ENCODE data around the gene PAX7. TPM values are rescaled to one million over a fixed set of nuclear protein-coding genes. Genes with fewer than 3 reads are reported as not detected.

The PAX7 gene
- total RNA-seq, 1 donor from 2014 or later, result not detected

- DNase-seq, result no peak
Observed at GRCh38 chr1:18642278-18643095, 11.8 kb downstream of the PAX7 start.

DNA sequence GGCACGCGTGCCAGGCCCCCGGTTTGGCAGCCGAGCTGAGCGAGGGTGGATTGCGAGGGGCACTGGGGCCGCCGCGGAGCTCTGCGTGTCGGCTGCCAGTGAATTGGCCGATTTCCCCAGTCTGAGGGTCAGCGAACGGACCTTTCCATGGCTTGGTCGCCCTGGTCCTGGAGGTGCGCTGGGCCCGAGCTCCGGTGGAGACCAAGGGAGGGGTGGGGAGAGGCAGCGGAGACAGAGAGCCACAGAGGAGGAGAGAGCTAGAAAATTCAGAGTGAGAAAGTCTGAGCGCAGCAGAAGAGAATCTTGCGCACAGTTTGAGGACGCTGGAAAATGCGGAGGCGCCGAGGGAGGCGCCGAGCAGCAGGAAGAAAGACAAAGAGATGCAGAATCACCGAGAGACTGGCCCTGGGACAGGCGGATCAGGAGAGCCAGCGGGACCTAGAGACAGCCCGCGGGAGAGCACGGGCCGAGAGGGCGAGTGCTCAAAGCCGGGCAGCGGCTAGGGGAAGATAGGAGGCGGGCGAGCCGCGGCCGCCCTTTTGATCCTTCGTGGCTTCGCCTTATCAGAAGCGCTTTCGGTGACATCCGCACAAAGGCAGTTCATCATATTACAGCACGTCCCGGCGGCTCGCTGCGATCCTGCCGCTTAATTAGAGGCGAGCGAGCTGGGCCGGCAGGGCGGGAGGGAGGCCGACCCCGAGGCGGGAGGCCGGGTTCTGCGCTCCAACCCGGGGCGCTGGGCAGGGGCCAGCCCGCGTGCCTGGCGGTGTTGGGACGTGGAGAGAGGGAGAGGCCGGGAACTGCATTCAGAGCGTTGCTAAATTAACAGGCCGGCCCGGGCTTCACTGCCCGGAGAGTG, 12.7 kb downstream of the PAX7 start:
- DNase-seq, result peak; percentile 5

DNA sequence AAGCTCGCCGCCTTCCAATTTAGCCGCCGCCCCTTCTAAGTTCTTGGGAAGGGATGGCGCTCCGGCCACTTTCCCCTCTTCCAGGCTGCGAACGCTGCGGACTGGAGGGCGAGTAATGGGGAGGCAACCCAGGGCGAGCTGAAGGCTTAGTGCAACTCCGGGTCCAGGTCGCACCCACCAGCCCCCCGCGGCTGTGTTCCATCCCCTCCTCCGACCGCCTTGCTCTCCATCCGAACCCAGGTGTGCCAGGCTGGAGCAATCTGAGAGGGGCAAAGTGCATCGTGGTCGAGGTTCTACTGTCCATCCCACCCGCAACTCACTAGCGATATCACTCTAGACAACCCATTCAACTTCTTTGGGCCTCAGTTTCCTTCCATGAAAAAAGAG, 13.4 kb downstream of the PAX7 start:
- no peak for DNase-seq

- DNase-seq, result no peak
Observed at GRCh38 chr1:18644446-18644845, 13.8 kb downstream of the PAX7 start.

DNA sequence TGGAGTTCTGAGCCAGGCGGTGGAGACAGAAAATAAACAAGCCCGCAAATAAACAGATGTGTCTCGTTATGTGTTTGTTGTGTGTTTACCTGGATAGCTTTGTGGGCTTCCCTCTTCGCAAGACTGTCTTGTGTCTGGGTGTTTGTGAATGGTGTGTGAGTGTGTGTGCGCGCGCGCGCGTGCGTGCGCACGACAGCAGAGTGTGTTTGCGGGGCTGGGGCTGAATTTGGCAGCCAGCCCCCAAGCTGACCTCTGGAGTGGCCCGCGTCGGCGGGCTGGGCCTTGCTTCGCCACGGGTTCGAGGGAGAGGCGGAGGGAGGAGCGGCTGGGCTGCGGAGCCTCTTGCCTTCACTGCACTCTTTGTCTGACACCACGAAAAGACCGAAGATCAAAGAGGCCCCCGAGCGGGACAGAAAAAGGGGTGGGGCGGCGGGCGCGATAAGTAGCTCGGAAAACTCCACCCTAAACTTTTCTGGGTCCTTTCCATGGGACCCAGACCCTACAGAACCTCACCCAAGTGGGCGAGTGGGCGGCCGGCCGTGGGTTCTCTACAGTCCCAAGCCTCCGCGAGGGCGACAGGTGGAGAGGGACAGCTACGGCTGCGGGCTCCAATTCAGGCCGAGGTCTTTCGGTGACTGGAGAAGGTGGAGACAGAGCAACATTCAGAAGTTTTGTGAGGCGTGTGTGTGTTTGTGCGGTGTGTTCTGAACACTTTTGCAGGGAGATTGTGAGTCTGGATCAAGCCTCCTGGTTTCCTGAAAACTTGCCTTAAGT, 14.5 kb downstream of the PAX7 start:
- no peak for DNase-seq

DNA sequence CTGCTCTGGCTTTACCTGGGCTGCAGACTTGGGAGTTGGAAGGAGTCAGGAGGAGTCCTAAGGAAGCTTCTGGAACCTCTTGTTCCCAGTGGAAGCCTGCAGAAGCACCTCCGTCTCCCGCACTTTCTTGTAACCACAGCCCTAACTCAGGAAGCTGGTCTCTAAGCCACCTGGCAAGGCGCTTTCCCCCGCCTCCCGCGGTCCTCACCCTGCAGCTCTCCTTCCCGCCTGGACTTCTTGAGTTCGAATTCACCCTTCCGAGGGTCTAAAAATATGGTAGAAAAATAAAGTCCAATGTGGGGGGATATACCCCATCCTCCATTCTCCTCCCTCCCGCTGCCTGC, 15.1 kb downstream of the PAX7 start:
- no peak for DNase-seq

- no peak for DNase-seq
Observed at GRCh38 chr1:18646091-18646785, 15.6 kb downstream of the PAX7 start.

DNA sequence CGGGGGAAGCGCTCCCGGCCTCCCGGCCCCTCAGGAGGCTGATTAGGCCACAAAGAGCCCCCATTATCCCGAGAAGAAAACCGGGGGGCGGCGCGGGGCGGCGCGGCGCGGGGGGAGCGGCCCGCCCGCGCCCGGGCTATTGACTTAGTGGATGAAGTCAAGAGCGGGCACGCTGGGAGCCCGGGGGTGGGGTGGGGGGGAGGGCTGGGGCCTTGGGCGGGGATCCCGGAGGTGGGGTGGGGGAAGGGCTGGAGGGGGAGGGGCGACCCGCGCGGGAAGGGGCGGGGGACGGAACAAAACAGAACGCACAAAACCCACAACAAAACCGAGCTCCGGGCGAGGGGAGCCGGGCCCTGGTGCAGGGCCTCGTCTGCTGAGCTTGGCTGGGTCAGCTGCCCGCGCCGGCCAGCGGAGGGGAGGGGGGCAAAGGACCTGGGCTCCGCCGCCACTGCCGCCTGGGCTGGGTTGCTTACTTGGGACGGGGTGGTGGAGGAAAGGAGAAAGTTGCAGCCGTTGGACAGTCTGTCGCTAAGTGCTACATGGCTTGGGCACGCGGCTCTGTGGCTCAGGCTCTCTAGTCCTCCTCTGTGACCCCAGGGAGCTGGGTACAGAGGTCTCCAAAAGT, 16.3 kb downstream of the PAX7 start:
- DNase-seq, result no peak

DNA sequence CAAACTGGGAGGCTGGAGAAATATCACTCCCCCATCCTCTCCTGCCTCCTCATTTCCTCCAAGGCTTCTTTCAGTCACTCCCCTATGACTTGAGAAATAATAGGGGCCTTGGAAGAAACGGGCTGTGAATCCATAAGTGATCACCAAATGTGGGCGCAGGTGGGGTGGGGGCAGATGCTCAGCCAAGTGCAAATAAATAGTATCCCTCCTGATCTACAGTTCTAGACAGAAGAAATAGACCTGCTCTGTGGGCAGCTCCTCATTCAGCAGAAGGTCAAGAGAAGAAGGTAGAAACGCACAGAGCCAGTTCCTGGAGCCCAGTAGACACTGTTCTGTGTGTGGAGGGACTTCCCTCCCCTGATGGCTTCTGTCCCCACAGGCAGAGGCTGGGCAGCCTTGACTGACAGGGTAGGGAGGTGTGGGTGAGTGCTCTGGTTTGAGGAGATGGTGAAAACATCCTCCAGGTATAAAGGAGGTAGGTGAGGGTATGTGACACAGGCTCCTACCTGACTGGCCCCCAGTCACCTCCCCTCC, 17.1 kb downstream of the PAX7 start:
- no peak for DNase-seq

DNA sequence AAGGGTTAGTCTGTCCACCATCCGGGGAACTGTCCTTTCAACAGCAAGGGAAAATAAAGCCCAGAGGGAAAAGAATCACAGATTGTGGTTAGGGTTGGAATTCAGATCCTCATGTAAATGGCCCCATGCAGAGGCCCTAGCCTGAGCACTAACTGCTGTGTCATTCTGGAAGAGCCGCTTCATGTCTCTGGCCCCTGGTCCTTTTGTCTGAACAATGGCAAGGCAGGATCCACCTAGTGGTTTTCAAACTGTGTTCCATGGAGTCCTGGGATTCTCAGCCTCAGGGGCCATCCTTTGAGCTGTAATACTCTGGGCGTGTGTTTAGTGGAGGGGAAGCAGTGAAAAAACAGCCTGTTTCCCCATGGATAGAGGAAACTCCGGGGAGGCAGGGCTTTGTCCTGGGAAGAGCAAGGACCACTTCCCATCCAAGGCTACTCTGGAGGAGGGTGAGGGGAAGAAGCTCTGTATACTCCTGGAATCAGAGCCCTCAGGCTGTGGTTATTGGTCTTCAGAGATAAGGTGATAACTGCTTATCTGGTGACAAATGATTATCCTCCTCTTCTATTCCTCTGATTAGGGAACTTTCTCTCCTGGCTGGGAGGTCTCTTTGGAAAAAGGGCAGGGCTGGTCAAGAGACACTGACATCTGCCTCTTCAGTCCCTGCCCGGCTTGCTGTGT, 19.2 kb downstream of the PAX7 start:
- DNase-seq, result no peak

DNA sequence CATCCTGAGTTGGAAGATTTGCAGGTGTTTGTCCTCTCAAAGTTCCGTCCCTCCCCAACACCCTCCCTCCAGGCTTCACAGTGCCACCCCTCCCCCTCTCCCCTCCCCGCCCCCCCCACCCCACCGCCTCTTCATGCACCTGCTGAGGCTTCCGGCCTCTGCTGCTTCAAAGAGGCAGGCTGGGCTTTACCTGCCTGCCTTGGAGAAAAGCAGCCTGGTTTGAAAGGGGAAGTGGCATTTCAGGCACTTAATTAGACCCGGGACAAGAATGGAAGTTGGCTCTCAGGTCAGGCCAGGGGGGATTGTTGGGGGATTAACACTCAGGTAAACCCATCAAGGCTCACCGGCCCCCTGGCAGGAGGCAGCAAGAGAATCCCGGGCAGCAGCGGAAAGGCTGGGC, 21.1 kb downstream of the PAX7 start:
- no peak for DNase-seq

- DNase-seq, result no peak
Observed at GRCh38 chr1:18652791-18653190, 22.1 kb downstream of the PAX7 start.

DNA sequence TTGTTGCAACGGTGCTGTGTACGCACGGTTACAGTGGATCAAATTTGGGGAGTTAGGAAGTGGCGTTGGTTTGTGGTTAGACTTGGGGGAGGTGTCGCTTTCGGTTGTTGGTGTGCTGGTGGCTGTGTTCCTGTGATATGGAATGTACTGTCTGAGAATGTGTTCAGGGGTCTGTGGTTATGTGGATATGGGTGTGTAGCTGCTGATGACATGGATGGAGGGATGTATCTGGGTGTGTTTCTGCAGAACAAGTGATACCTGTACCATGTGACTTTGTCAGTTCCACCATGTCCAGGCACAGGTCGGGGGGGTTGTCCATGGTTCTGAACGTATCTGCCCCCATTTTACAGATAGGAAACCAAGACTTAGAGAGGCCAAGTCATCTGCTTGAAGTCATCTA, 22.7 kb downstream of the PAX7 start:
- DNase-seq, result no peak

- no peak for DNase-seq
Observed at GRCh38 chr1:18653916-18654315, 23.3 kb downstream of the PAX7 start.

DNA sequence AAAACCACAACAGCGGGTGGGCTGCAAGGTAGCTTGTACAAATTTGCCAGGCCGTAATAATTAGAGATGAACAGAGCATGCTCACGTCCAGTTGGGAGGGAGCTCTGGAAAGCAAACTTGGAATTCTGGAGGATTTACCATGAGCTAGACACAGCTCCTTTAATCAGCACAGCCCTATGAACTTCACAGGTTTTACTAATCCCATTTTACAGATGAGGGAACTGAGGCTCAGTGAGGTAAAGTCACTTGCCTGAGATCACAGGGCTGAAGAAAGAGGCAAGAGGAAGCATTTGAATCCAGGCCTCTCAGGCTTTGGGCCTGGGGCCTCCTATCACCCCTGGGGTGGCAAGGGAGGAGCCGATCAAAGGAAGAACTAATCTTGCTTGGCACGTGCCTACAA, 24.0 kb downstream of the PAX7 start:
- no peak for DNase-seq

- no peak for DNase-seq
Observed at GRCh38 chr1:18657506-18658201, 27.0 kb downstream of the PAX7 start.

GRCh38 chr1:18658831-18659230, 28.2 kb downstream of the PAX7 start:
- no peak for DNase-seq

GRCh38 chr1:18661404-18662285, 31.0 kb downstream of the PAX7 start:
- DNase-seq, result no peak

- no peak for DNase-seq
Observed at GRCh38 chr1:18662286-18662639, 31.6 kb downstream of the PAX7 start.
